Stimulated activated naive CD8-positive, alpha-beta T cell treated with anti-CD3 and anti-CD28 coated beads, Interleukin-15, Interleukin-2, amounts not matched to agents 100 U/mL and 50 U/mL, for 24 hours (primary cell): ENCODE measurements around the gene MAPRE2.

Source experiments
- ATAC-seq: fragments of 150-1000 bp; cut with Tn5 transposase; one replicate; pipeline ENCODE4 v1.10.0; 2021
- DNase-seq: peaks from one replicate; pipeline ENCODE4 v3.0.0; 2021

MAPRE2 gene

DNA sequence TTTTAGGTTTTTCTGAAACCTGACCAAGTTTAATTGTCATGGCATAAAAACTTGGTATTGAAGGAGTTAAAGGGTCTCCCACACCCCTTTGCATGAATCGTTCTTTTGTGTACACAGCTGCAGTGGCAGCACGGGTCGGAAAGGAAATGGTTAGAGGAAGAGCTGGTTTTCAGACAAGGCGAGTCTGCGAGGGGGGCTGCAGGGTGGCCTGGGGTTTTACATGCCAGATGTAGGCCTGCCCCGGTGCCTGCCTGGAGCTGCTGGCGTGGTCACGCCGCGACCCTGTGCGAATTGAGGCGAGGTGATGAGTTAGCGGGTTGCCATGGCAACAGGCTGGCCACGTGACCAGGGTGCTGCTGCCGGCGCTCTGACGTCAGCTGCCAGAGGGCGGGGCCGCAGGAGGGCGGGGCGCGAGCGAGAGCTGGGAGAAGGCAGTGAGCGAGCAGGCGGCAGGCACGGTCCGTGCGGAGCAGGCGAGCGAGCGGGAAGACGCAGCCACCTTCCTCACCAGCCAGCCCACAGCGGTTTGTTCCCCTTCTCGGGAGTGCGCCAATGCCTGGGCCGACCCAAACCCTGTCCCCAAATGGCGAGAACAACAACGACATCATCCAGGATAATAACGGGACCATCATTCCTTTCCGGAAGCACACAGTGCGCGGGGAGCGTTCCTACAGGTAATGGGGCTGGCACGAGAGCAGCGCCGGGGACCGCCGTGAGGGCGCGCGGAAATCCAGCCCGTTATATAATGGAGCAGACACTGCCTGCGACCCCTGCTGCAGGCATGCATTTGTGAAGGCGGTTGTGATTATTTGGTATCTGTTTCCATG lies at the start of gene MAPRE2:
Gene MAPRE2 (plus strand): TSS at position 426 of the 827 bp plus-strand sequence. CDS start 127 bp downstream, at position 553.
- ATAC-seq (peak; percentile 83), DNase-seq (peak; percentile 100)

DNA sequence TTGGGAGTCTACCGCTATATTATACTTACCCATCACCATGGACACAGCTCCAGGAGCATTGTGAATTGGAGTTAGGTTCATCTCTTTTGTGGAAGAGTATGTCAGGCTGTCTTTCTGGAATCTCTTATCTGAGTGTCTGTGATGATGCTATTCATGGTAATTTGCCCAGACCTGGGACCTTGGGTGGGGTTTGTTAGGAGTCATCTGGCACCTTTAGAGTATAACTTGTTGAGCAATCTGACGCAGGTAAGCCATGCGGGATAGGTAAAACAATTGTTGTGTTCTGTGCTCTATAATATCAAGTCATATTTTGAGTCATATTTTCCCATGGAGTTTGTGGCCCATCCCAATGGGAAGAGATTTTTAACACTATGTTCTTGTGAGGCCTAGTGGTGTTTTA lies 49.7 kb upstream of the MAPRE2 start:
- no peak for DNase-seq
- ATAC-seq, result no peak

DNA sequence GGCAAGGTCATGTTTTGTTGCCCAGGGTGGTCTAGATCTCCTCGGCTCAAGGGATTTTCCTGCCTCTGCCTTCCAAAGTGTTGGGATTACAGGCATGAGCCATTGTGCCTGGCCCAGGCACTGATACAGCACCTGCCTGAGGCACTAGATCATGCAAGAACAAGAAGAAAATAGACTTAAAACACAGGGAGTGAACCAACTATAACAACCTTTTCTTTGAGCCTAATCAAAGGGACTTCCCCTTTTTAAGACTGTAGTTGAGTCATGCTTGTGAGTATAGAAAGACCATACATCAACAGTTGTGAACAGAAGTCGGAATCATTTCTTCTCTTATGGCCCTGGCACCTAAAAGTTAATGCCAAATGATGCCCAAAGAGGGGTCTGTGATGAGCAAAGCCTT lies 47.9 kb upstream of the MAPRE2 start:
- peak; percentile 83 for ATAC-seq

DNA sequence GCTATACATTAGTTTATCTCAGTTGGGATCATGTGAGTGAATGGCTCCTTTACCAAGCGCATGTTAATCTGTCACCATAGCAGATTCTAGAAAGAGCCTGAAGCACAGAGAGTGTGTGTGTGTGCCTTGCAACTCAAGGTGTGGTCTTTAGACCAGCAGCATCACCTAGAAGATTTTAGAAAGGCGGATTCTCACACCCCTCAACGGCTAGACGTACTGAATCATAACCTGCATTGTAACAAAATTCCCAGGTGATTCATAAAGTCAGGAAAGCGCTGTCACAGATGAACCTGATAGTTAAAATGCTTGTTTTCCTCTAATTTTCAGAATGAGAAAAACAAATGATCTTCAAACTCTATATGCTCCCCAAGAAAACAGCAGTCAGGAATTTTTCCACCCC lies 45.5 kb upstream of the MAPRE2 start:
- DNase-seq (no peak), ATAC-seq (no peak)

More for the DNA sequence above, 47.9 kb upstream of the MAPRE2 start:
- no peak for DNase-seq

DNA sequence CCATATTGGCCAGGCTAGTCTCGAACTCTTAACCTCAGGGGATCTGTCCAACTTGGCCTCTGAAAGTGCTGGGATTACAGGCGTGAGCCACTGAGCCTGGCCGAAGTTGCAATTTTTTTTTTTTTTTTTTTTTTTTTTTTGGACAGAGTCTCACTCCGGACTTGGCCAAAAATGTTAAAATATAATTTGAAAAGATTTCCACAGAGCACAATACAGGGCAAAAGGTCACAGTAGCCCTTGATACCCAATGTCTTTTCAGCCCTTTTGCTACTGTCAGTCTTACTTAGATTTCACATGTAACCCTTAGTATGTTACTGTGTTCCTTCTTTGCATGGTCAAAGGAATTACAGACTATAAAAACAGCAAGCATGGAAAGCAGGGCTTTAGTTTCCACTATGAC lies 42.6 kb upstream of the MAPRE2 start:
- DNase-seq (no peak), ATAC-seq (no peak)

DNA sequence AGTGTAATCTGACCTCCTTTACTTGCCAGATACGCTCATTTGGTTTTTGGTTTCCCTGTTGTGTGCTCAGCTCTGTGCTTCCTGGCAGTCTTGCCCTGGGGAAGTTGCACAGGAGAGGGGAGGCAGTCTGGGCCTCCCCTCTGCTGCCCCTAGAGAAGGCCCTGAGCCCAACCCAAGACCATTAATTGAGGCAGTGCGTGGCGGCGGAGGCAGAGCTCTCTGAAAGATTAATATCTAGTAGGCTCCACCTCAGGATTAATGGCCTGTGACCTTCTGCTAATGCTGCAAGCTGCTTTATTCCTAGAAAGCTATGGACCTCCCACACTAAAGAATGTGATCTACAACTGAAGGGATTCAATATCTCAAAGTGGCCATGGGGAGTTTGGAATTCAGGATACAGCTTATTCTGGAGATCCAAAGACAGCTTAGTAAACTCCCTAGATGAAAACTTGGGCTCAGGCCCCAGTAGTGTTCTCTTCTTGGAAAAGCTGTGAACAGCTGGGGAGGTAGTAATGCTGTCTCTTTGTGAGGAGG lies 41.4 kb upstream of the MAPRE2 start:
- no peak for DNase-seq
- no peak for ATAC-seq

DNA sequence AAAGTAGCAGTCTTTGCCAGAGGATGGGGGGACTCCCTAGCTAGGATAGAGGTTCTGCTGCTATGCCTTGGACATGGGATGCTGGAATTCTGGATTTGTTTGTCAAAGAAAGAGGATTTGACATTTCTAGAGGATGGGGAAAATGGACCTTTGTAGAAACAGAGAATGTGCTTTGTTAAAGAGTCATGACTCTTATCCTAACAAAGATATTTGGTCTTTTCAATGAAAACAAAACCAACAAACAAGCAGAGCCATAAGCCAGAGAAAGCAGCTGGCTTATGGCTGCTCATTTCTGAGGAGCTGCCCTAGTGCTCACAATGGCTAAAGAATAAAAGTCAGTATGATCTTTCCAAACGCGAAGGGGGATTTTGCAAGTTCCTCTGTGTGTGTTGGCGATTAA lies 40.8 kb upstream of the MAPRE2 start:
- no peak for DNase-seq
- ATAC-seq, result no peak

DNA sequence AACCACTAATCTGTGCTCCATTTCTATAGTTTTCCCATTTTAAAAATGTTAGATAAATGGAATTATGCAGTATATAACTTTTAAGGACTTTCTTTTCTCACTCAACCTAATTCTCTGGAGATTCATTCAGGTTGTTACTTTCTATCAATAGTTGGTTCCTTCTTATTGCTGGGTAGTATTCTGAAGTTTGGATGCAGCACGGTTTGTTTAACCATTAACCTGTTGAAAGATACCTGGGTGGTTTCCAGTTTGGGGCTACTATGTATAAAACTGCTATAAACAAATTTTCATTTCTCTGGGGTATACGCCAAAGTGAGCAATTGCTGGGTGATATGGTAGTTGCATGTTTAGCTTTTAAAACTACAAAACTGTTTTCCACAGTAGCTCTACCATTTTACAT lies 39.1 kb upstream of the MAPRE2 start:
- DNase-seq (no peak), ATAC-seq (no peak)

DNA sequence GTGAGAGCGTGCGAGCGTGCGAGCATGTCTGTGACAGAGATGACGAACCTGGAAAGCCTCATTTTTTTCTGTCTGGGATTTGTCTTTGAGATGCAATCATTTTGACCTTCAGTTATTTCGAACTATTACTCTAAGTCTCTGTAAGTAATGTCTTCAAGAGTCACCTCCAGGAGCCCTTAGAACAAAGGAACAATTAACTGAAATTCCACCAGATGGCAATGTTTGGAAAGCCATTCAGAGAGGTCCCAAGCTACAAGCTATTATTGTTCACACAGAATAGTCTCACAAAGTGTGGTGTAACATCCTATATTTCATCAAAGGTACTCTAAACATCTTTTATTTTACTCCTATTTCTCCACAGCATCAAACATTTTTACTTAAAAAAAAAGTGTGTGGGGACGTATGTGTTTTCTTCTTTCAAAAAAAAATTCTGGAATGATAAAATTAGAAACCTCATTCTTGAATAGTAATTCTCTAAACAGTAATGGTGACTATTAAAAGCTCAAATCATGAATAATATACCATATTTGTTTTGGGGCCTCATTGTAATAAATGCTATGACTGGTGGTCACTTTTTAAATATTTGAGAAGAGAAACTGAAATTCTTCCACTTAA lies 35.1 kb upstream of the MAPRE2 start:
- DNase-seq (no peak), ATAC-seq (peak; percentile 77)

DNA sequence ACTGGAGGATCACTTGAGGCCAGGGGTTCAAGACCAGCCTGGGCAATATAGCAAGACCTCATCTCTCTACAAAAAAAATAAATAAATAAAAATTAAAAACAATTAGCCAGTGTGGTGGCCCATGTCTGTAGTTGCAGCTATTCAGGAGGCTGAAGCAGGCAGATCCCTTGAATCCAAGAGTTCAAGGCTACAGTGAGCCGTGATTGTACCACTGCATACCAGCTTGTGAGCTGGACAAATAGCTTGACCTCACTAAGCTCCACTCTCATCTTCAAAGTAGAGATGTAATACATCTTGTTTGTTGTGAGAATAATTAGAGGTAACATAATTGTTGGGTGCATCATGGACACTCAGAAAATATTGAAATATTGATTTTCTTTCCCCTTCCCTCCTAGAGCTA lies 31.1 kb upstream of the MAPRE2 start:
- DNase-seq (no peak), ATAC-seq (no peak)

DNA sequence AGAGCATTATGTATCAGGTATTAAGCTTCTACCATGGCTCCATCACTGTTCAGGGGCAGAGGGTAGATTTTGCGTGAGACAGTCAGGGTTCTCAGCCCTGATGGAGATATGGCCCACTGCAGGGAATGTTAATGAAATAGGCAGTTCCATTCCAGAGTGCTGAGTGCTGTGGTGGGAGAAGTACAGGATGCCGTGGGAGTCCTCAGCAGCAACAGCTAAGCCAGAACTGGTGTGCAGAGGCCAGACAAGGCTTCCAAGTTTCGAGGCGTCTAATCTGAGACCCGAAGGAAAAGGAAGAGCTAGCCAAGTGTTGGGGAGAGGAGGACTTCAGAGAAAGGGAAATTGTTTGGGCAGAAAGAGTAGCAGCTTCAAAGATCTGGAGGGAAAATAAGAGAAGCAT lies 30.2 kb upstream of the MAPRE2 start:
- ATAC-seq (no peak), DNase-seq (no peak)

DNA sequence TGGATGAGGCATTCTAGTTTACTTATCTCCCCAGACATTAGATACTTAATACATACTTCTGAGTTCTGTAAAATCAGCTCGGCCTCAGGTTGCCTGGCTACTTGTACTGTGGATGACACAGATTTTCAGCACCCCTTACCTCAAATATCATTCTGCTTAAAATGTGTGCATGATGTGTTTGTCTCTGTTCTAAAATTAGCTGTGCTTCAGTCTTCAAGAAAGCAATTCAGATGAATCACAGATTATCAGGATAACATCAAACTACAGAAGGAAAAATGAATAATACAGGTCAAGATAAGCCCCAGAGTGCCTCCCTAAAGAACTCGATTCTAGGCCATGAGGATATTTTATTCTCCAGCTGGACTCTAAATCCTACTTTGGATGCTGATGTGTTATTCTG lies 21.3 kb upstream of the MAPRE2 start:
- DNase-seq (no peak), ATAC-seq (no peak)

DNA sequence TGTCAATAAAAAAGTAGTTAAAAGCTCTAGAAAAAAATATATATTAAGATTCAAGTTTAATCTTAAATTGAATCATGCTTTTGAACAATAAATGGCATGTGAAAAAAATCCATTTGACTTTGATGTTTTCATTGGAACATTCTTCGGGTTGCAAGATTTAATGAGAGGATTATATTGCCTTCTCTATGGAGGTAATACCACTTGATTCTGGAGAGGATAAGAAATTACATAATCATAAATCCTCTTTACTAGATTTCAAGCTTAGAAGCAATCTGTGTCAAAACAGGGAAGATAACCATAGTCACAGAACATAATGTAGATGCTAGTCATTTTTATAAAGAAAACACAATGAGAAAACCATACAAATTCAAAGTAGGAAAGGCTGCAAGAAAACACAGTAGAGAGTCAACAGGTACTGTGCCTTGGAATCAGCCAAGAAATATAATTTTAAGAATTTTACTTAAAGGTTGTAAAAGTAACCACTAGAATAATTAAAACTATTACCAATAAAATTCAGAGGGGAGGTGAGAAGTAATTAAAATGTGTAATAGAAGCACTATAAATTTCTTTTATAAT lies 18.7 kb upstream of the MAPRE2 start:
- no peak for ATAC-seq
- DNase-seq, result no peak

DNA sequence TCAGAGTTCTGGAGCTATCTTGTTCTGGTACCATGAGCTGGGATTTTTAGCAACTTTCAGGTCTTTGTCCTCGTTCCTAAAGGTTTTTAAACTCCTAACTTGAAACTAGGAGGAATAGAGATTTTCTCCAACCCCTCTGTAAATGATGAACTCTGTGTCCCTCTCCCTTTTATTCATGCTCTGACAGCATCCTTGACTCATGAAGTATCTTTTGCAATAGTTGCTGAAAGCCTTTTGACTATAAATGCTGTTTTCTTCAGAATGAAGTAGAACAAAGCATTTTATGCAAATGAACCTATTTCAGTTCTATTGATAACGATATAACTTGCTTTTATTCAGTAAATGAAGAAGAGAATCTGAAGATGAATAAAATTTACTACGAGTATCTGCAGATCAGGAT lies 17.0 kb upstream of the MAPRE2 start:
- ATAC-seq (no peak), DNase-seq (no peak)

DNA sequence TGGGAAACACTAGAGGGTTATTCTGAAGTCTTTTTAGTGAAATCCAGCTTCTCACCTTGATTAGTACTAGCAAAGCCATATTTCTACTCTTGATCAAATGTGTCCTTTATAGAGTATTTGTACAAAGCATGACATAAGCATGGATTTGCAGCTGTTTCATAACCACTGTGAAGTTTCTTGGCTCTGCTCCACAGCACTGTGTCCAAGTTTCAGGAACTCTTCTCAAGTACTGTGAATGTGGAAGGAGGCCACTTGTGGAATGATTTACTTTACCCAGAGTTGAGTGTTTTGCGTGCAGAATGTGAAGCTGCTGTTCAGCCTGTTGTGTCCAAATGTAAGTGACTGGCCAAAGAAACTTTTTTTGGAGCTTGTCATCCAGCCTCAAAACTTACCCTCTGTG lies 16.2 kb upstream of the MAPRE2 start:
- no peak for ATAC-seq
- DNase-seq, result no peak

DNA sequence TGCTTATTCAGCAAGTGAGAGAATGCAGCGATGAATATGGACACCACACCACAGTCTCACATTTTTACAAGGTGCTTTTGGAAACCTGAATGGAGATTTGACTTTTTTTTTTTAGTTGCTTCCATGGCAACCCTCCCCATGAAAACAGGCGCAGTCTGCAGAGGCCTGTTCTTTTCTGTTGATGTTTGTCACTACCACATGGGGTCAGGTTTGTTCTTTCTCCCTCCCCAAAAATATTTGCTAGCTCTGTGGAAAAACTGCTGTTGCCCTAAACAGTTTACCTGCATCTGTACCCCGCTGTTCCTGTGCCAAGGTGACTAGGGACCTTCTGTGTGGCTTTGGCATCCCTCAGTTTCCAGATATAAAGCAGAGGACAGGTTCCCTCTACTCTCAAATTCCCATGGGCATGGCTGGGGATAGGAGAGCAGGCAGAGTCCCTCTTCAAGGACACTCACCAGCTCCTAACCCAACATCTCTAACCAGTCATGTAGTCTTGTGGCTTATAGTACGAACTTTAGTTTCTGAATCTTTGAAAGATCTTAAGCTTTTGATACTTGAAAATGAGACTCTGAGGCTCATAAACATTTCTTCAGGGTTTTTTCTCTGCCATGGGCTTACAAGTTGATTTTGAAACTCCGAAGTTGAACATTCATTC lies 14.7 kb upstream of the MAPRE2 start:
- DNase-seq (no peak), ATAC-seq (peak; percentile 26)

DNA sequence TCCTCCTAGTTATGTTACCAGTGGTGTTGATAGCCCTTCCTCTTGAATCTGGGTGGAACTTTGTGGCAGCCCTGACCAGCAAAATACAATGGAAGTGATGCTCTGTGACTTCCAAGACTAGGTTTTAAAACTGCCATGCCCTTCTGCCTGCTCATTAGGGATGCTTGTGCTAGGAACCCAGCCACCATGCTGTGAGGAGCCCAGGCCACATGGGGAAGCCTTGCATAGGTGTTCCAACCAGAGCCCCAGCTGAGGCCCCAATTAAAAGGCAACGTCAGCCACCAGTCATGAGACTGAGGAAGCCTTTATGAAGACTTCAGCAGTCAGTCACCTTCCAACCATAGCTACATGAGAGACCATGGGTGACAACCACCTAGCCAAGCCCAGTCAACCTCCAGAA lies 14.0 kb upstream of the MAPRE2 start:
- ATAC-seq (peak; percentile 40), DNase-seq (peak; percentile 22)

DNA sequence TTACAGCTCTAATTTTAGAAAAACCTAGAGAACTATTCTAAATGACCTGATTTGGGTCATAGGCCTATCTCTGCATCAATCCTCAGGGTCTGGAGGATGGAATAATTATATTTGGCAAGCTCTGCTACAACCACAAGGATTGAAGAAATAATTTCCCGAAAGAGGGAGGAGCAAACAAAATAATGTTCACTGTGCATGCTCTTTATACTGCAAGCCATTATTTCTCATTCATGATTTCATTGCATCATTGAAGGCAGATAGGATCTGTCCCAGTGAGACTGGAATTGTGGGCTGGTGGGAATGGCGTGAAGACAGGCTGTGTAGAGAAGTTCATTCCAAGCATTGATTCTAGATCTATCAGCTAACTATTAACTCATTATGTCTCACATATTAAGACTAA lies 12.7 kb upstream of the MAPRE2 start:
- DNase-seq, result no peak
- no peak for ATAC-seq

DNA sequence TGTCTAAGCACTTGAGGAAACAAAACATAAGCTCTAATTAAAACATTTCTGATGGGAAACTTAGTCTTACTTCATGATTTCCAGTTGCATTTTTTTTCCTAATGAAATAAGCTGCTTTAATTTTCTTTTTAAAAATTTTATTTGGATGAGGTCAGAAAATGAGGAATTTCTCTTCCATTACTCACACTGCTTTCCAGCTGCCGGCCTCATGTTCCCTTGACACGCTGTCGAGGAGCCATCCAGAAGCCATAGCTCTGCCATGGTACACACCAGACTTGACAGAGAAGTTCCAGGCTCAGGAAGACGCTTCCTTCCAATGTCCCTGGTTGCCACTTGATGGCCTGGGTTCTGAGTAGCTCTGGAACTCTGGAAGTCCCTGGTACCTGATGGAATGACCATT lies 12.1 kb upstream of the MAPRE2 start:
- DNase-seq (no peak), ATAC-seq (no peak)

DNA sequence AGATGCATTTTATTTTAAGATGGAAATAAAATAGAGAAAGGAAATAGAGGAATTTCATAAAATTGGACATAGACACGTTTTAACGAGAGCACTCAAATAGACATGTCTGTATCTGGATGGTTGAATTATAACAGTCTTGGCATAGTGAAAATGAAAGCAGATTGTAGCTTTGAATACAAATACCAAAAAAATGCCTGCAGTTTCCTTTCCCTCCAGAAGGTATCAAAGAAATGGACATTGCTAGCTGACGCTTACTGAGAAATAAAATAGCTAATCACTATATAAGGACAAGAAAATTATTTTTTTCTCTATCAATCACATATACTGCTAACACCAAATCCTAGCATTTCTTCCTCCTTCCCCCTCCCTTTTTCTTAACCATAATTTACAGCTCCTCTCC lies 11.4 kb upstream of the MAPRE2 start:
- peak; percentile 62 for ATAC-seq
- no peak for DNase-seq

DNA sequence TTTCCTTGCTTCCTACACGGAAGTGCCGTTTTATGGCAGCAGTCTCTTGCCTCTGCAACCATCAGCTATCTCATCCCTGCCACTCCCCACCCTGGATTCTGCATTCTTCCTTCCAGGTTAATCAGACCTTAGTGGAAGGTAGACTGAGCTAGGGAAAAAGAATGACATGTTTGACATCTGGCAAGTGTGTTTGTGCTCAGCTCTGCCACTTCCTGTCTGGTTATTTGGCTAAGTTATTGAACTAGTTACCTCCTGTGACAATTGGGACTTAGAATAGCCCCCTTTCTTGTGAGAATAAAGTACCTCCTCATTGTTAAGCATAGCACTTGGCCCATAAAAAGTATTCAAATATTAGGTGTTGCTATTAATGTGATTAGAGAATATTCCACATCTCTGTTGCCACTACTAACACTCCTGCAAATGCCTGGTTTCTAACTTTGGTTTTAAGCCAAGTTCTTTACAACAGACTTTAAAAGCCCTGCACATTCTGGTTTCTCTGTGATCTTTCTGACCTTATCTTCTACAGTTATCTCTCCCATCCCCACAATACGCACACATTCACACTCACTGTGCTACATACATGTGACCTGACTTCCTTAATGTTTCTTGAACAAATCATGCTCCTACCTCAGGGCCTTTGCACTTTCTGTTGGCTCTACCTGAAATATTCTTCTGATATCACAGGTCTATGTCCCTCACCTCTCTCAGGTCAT lies 10.8 kb upstream of the MAPRE2 start:
- ATAC-seq (no peak), DNase-seq (peak; percentile 22)

DNA sequence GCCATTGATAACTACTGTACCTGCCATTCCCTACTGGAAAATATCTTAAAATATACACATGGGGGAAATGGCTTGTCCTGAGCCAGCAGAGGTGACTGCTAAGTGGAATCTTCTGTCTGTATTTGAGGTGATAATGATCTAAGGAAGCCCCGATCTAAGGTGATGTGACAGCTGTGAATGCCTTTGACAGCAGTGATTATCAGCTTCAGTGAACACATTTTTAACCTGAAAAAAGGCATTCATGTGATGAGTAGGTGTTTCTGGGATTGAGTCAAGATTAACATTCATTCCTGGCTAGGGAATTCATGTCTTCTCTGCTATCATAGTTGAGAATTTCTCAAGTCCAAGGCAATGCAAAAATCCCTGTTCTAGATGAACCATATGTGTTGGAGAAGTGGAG lies 9.1 kb upstream of the MAPRE2 start:
- DNase-seq, result no peak
- ATAC-seq, result no peak
